Activated CD8-positive, alpha-beta T cell treated with anti-CD3 and anti-CD28 coated beads, Interleukin-2, amount 10 ng/mL, durations not matched to agents 7 days and 5 days (primary cell): ENCODE results near the gene GAR1. TPM values are rescaled to one million over a fixed set of nuclear protein-coding genes. Genes with fewer than 3 reads are reported as not detected.
"Not testable (repeated sequence)": the region's sequence is repeated elsewhere in the genome, so short reads cannot be mapped to it uniquely, and the experiment has no call there.

Experiments
- ATAC-seq: fragments of 150-1000 bp; cut with Tn5 transposase; one replicate; pipeline ENCODE4 v1.10.0; 2021; ENCODE audit warnings: moderate library complexity
- CTCF ChIA-PET: fragments of 350-600 bp; sonication (Branson Sonifier 250); formaldehyde crosslinking; loops from one replicate; lab custom pipeline; 2021; ENCODE audit warnings: antibody characterized with exemption; lab: Charles Lee
- POLR2A ChIA-PET: fragments of 350-600 bp; sonication (Branson Sonifier 250); formaldehyde crosslinking; loops from one replicate; lab custom pipeline; 2021; ENCODE audit warnings: antibody characterized with exemption; lab: Charles Lee
- DNase-seq: peaks from one replicate; pipeline ENCODE4 v3.0.0-alpha.2; 2020
- H3K27ac Mint-ChIP-seq: one replicate; pipeline ENCODE4 v1.8.0; 2021; ENCODE audit warnings: mild to moderate bottlenecking, mixed read lengths
- H3K27me3 Mint-ChIP-seq: one replicate; pipeline ENCODE4 v1.8.0; 2021; ENCODE audit warnings: low read depth, mixed read lengths
- H3K36me3 Mint-ChIP-seq: one replicate; pipeline ENCODE4 v1.8.0; 2021; ENCODE audit warnings: low read depth, mixed read lengths
- H3K4me1 Mint-ChIP-seq: one replicate; pipeline ENCODE4 v1.8.0; 2021; ENCODE audit warnings: low read depth, mixed read lengths
- H3K4me3 Mint-ChIP-seq: one replicate; pipeline ENCODE4 v1.8.0; 2021; ENCODE audit warnings: mild to moderate bottlenecking, mixed read lengths
- H3K9me3 Mint-ChIP-seq: one replicate; pipeline ENCODE4 v1.8.0; 2022; ENCODE audit warnings: mixed read lengths; ENCODE audit not compliant: insufficient read depth
- total RNA-seq, 2 experiments: library from RNA; stranded (reverse); gene quantifications; one replicate each; pipeline ENCODE4 v1.2.3, GENCODE V29; 2021

The GAR1 gene
- total RNA-seq = 10 to 100 TPM; 24.1 to 27.2 TPM

DNA sequence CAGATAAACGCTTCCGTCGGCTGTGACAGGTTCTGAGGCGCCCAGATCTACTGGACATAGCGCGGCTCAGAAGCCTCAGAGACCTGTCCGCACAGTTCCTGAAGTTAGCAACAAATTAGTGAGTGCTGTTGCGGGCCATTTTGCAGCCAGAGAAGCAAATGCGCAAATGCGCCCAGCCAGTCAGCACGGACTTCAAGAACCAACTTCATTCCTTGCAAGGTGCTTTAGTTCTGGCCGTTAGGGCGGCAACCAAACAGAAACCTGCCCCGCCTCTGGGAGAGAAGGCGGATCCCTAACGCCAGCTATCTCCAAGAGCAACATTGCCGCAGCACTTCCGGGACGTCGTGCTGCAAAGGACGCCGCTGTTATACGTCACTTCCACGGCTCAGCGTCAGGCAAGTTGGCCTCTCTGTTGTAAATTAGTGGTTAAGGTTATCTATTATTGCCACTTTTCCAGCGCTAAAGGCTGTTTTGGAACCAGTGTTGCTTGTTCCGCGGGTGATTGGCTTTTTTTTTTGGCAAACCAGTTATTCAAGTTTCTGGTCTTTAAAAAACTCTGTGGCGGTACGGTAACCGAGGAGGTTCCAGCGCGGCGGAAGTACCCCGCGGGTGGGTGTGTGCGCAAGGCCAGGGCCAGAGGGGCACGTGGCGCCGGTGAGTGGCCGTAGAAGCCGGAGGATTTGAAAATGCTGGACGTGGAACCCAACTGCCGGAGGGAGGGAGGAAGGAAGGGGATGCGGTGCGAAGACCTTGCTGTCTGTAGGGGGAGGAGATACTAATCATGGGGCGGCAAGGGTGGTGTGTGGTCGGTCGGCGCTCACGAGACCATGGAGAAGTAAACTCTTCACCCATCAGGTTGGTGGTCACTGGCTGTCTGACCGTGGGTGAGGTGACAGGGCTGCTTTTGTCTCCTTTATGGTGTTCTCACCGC lies at the start of gene GAR1:
Gene GAR1 (plus strand): TSS at position 612 of the 931 bp plus-strand sequence. CDS start 403 bp downstream, outside the sequence.
- ChIA-PET POLR2A (interaction anchor here (0.6 to 1.2 kb wide), 3 partner anchors 185 to 382 kb away, joined by 3 to 4 read pairs (median 3); partner anchors contain the start of gene SEC24B), CTCF (interaction anchor here (1.0 to 1.5 kb wide), 4 partner anchors 11 to 382 kb away, joined by 3 to 6 read pairs (median 4); no protein-coding TSS in a partner anchor)
- Mint-ChIP-seq H3K27ac (peak within 1 kb of the TSS; percentile 98), H3K27me3 (no peaks in the 10 kb centered on the region), H3K9me3 (no peaks in the 10 kb centered on the region), H3K4me3 (peak within 1 kb of the TSS; percentile 99), H3K4me1 (peaks cover 46% of the 10 kb centered on the region), H3K36me3 (peaks cover 45% of the 10 kb centered on the region)
- DNase-seq = peak; percentile 95
- ATAC-seq = peak; percentile 94

DNA sequence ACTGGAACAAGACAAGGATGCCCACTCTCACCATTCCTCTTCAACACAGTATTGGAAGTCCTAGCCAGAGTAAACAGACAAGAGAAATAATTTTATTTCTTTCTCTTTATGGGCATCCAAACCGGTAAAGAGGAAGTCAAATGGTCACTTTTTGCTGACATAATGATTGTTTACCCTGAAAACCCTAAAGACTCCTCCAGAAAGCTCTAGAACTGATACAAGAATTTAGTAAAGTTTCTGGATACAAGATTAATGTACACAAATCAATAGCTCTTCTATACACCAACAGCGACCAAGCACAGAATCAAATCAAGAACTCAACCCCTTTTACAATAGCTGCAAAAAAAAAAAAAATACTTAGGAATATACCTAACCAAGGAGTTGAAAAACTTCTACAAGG lies 33.5 kb upstream of the GAR1 start:
- H3K4me1 Mint-ChIP-seq, H3K9me3 Mint-ChIP-seq, DNase-seq, POLR2A ChIA-PET, H3K36me3 Mint-ChIP-seq, CTCF ChIA-PET, H3K4me3 Mint-ChIP-seq, ATAC-seq, H3K27ac Mint-ChIP-seq: not testable (repeated sequence)
- H3K27me3 Mint-ChIP-seq = peaks cover 18% of the 10 kb centered on the region

DNA sequence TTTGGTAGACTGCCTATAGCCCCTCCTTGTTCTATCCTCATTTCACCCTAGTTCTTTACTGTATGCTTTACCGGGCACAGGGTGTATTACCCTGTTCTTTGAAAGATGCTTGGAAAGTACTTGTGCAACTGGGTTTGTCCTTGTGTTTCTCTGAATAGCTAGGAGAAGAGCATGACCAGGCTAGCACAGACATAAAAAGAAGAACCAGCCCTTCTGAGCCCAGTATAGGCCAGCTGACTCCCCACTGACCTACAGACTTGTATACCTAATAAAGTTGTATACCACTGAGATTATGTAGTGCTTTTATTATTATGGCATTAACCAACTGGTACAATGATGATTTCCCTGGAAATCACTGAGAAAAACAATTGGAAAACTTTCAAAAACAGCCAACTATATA lies 28.7 kb upstream of the GAR1 start:
- CTCF ChIA-PET = no interaction called here
- H3K27me3 Mint-ChIP-seq = peaks cover 32% of the 10 kb centered on the region
- H3K4me1 Mint-ChIP-seq = no peaks in the 10 kb centered on the region
- ATAC-seq = no peak
- H3K27ac Mint-ChIP-seq = no peak overlapping the region
- H3K4me3 Mint-ChIP-seq = no peak overlapping the region
- DNase-seq = no peak
- POLR2A ChIA-PET = no interaction called here
- no peaks in the 10 kb centered on the region for H3K36me3 Mint-ChIP-seq
- peaks cover 11% of the 10 kb centered on the region for H3K9me3 Mint-ChIP-seq

DNA sequence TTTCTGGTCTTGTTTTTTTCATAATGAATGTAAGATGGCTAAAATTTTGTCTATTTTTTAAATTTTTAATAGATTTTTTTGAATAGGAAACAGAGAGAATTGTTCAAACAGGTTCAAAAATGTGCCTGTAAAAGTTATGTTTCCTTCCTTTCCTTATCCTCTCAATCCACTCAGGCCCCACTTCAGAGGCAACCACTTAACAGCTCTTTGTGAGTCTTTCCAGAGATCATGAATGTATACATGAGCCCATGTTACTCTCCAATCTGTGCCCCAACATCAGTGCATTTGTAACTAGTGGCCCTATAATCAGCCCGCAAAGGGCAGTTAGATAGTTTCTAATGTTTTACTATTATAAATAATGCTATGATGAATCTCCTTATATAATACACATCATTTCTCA lies 27.8 kb upstream of the GAR1 start:
- peaks cover 28% of the 10 kb centered on the region for H3K27me3 Mint-ChIP-seq
- H3K4me3 Mint-ChIP-seq = no peak overlapping the region
- DNase-seq (no peak), ATAC-seq (no peak)
- H3K36me3 Mint-ChIP-seq = no peaks in the 10 kb centered on the region
- no peak overlapping the region for H3K27ac Mint-ChIP-seq
- H3K4me1 Mint-ChIP-seq = no peaks in the 10 kb centered on the region
- ChIA-PET CTCF (no interaction called here), POLR2A (no interaction called here)
- peaks cover 11% of the 10 kb centered on the region for H3K9me3 Mint-ChIP-seq

DNA sequence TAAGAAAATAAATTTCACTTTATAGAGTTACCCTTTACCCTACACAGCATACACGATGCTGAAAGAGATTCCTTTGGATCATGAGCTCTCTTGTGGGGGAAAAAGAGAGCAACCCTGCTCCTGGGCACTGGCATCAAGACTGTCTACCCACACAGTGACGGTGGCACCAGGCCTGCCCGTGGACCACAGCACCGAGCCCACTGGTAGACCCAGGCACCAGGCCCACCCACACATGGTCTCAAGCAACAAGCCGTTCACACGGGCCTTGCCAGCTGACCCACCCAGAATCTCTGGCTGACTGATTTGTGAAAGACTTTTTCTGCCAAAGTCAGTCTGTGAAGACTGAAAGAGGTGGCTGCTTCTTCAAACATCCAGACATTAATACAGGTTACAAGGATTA lies 20.5 kb upstream of the GAR1 start:
- ATAC-seq (no peak), DNase-seq (no peak)
- H3K4me1 Mint-ChIP-seq = no peaks in the 10 kb centered on the region
- H3K36me3 Mint-ChIP-seq = no peaks in the 10 kb centered on the region
- CTCF ChIA-PET = interaction anchor here (1.2 kb wide), 1 partner anchor 715 kb away, joined by 3 read pairs; no protein-coding TSS in a partner anchor
- H3K9me3 Mint-ChIP-seq = peaks cover 11% of the 10 kb centered on the region
- POLR2A ChIA-PET = no interaction called here
- no peak overlapping the region for H3K4me3 Mint-ChIP-seq
- peaks cover 10% of the 10 kb centered on the region for H3K27me3 Mint-ChIP-seq
- no peak overlapping the region for H3K27ac Mint-ChIP-seq

DNA sequence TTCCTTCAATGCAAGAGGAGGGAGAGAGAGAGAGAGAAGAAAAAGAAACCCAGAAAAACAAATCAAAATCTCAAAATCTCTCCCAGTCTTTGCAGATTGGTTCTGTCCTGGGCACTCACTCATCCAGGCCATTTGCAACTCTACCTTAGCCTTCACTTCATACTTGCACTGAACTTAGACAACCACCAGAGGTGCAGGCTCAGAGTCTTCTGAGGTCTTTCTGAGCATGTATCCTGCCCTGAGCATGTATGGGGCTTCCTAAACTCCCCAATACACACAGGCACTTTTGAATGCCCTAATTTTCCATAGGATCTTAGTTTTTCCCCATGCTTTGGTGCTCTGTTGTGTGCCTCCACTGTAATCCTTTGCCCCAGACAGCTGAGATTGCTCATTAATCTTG lies 16.7 kb upstream of the GAR1 start:
- CTCF ChIA-PET = interaction anchor here (1.4 kb wide), 1 partner anchor 367 kb away, joined by 3 read pairs; no protein-coding TSS in a partner anchor
- Mint-ChIP-seq H3K9me3 (peaks cover 10% of the 10 kb centered on the region), H3K27me3 (peaks cover 4% of the 10 kb centered on the region)

GRCh38 chr4:109801099-109801789 lies 14.3 kb upstream of the GAR1 start:
- DNase-seq = no peak
- Mint-ChIP-seq H3K36me3 (no peaks in the 10 kb centered on the region), H3K27me3 (peaks cover 4% of the 10 kb centered on the region), H3K4me3 (no peak overlapping the region), H3K4me1 (no peaks in the 10 kb centered on the region), H3K27ac (no peak overlapping the region), H3K9me3 (peaks cover 3% of the 10 kb centered on the region)
- ChIA-PET CTCF (no interaction called here), POLR2A (interaction anchor here (0.5 kb wide), 1 partner anchor 1264 kb away, joined by 3 read pairs; no protein-coding TSS in a partner anchor)
- no peak for ATAC-seq

More for the DNA sequence above, 16.7 kb upstream of the GAR1 start:
- POLR2A ChIA-PET = no interaction called here
- Mint-ChIP-seq H3K4me3 (no peak overlapping the region), H3K27ac (no peak overlapping the region), H3K36me3 (no peaks in the 10 kb centered on the region), H3K4me1 (no peaks in the 10 kb centered on the region)
- DNase-seq (no peak), ATAC-seq (no peak)

DNA sequence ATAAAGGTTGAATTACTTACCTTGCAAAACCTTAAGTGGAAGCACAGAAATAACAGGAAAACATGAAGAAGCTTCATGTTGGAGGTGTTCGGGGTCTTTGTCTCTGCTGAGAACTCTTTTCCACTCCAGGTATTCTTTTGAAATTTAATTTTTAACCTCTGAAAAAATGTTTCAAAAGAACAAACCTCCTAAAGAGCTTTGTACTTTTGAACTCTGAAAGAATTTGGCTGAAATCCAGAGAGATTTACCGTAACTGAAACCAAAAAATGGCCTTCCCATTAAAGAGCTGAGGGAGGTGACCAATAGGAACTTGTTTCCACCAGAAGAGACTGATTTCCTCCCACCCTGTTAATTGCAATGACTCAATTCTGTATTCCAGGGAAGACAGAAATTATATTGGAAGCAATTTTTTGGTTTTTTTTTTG lies 13.7 kb upstream of the GAR1 start, which contains the start of gene CFI:
Gene CFI (minus strand): TSS at position 105 of the 425 bp plus-strand sequence. CDS start 28 bp downstream, at position 77.
- peaks cover 4% of the 10 kb centered on the region for H3K27me3 Mint-ChIP-seq
- no peaks in the 10 kb centered on the region for H3K36me3 Mint-ChIP-seq
- DNase-seq (no peak), ATAC-seq (no peak)
- ChIA-PET POLR2A (no interaction called here), CTCF (no interaction called here)
- no peak within 1 kb of the TSS for H3K4me3 Mint-ChIP-seq
- H3K9me3 Mint-ChIP-seq = no peaks in the 10 kb centered on the region
- H3K4me1 Mint-ChIP-seq = no peaks in the 10 kb centered on the region
- no peak within 1 kb of the TSS for H3K27ac Mint-ChIP-seq

GRCh38 chr4:109803924-109804571 lies 11.5 kb upstream of the GAR1 start:
- H3K27me3 Mint-ChIP-seq = peaks cover 6% of the 10 kb centered on the region
- DNase-seq (peak; percentile 33), ATAC-seq (peak; percentile 58)
- no peaks in the 10 kb centered on the region for H3K9me3 Mint-ChIP-seq
- H3K36me3 Mint-ChIP-seq = no peaks in the 10 kb centered on the region
- CTCF ChIA-PET = interaction anchor here (0.6 to 2.1 kb wide), 7 partner anchors 11 to 381 kb away, joined by 3 to 14 read pairs (median 3); partner anchors contain the start of genes GAR1 and SEC24B
- no peaks in the 10 kb centered on the region for H3K4me1 Mint-ChIP-seq
- H3K4me3 Mint-ChIP-seq = no peak overlapping the region
- POLR2A ChIA-PET = no interaction called here
- H3K27ac Mint-ChIP-seq = no peak overlapping the region

GRCh38 chr4:109809655-109810054 lies 5.9 kb upstream of the GAR1 start:
- H3K9me3 Mint-ChIP-seq = no peaks in the 10 kb centered on the region
- CTCF ChIA-PET = no interaction called here
- no peak for ATAC-seq
- no peak overlapping the region for H3K27ac Mint-ChIP-seq
- peaks cover 5% of the 10 kb centered on the region for H3K36me3 Mint-ChIP-seq
- DNase-seq = no peak
- H3K27me3 Mint-ChIP-seq = peaks cover 4% of the 10 kb centered on the region
- POLR2A ChIA-PET = no interaction called here
- peaks cover 6% of the 10 kb centered on the region for H3K4me1 Mint-ChIP-seq
- H3K4me3 Mint-ChIP-seq = no peak overlapping the region
